ENCODE data around the gene LRRC49.

GRCh38 chr15:70955151-70955550, 62.5 kb downstream of the LRRC49 start:
- TF ChIP-seq, protein P1, sequence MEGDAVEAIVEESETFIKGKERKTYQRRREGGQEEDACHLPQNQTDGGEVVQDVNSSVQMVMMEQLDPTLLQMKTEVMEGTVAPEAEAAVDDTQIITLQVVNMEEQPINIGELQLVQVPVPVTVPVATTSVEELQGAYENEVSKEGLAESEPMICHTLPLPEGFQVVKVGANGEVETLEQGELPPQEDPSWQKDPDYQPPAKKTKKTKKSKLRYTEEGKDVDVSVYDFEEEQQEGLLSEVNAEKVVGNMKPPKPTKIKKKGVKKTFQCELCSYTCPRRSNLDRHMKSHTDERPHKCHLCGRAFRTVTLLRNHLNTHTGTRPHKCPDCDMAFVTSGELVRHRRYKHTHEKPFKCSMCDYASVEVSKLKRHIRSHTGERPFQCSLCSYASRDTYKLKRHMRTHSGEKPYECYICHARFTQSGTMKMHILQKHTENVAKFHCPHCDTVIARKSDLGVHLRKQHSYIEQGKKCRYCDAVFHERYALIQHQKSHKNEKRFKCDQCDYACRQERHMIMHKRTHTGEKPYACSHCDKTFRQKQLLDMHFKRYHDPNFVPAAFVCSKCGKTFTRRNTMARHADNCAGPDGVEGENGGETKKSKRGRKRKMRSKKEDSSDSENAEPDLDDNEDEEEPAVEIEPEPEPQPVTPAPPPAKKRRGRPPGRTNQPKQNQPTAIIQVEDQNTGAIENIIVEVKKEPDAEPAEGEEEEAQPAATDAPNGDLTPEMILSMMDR (conservative IDR thresholded peaks at IDR 0.05), result no peak
- TF ChIP-seq EZH2 (IDR thresholded peaks at IDR 0.05; ENCODE audit: low read depth), result no peak
